Neural cell (in vitro differentiated cells): ENCODE measurements around the gene FAM124B. TPM values are rescaled to one million over a fixed set of nuclear protein-coding genes. Genes with fewer than 3 reads are reported as not detected.

Experiments used
- H2AFZ ChIP-seq: fragments of 200-600, 300-800 bp; sonication (generic), shearing (Covaris generic); 2 replicates; pipeline ENCODE4 v1.6.0; 2014; ENCODE audit warnings: low read depth, mild to moderate bottlenecking, antibody characterized with exemption, low read length, moderate library complexity
- H3F3A ChIP-seq: fragments of 200-600 bp; shearing (Covaris generic); 2 replicates; pipeline ENCODE4 v1.6.1; 2016; ENCODE audit warnings: mild to moderate bottlenecking, moderate library complexity, mixed read lengths, antibody characterized with exemption, low read length; ENCODE audit not compliant: insufficient read depth, poor library complexity, severe bottlenecking
- H3K27ac ChIP-seq: fragments of 200-600, 300-800 bp; sonication (generic), shearing (Covaris generic); 2 replicates; pipeline ENCODE4 v1.5.1; 2014; ENCODE audit warnings: mild to moderate bottlenecking, low read length, moderate library complexity
- H3K27me3 ChIP-seq: fragments of 300-800, 200-600 bp; sonication (generic), shearing (Covaris generic); 2 replicates; pipeline ENCODE4 v1.6.0; 2014; ENCODE audit warnings: mild to moderate bottlenecking, low read depth, low read length, moderate library complexity; ENCODE audit not compliant: insufficient read depth
- H3K36me3 ChIP-seq: fragments of 300-800, 200-600 bp; sonication (generic), shearing (Covaris generic); 2 replicates; pipeline ENCODE4 v1.5.1; 2014; ENCODE audit warnings: mild to moderate bottlenecking, antibody characterized with exemption, low read length, moderate library complexity; ENCODE audit not compliant: insufficient read depth
- H3K4me2 ChIP-seq: fragments of 300-800, 200-600 bp; sonication (generic), shearing (Covaris generic); 2 replicates; pipeline ENCODE4 v1.6.0; 2014; ENCODE audit warnings: mild to moderate bottlenecking, low read length
- H3K4me3 ChIP-seq: fragments of 300-800, 200-600 bp; sonication (generic), shearing (Covaris generic); 2 replicates; pipeline ENCODE4 v1.5.1; 2014; ENCODE audit warnings: mild to moderate bottlenecking, low read length, moderate library complexity
- H3K79me2 ChIP-seq: fragments of 200-600 bp; shearing (Covaris generic); replicated peaks from 2 replicates; pipeline ENCODE4 v1.6.0; 2014; ENCODE audit warnings: mild to moderate bottlenecking, low read length, moderate library complexity; ENCODE audit not compliant: insufficient read depth
- H3K9ac ChIP-seq: fragments of 300-800, 200-600 bp; sonication (generic), shearing (Covaris generic); 2 replicates; pipeline ENCODE4 v1.6.1; 2016; ENCODE audit warnings: mild to moderate bottlenecking, low read length, mixed read lengths
- H3K9me2 ChIP-seq: fragments of 200-600 bp; shearing (Covaris generic); 2 replicates; pipeline ENCODE4 v1.6.1; 2016; ENCODE audit warnings: mild to moderate bottlenecking, low read length, mixed read lengths; ENCODE audit not compliant: insufficient read depth
- H3K9me3 ChIP-seq: fragments of 200-600, 300-800 bp; sonication (generic), shearing (Covaris generic); 2 replicates; pipeline ENCODE4 v1.6.1; 2016; ENCODE audit warnings: mild to moderate bottlenecking, mixed run types, low read length, moderate library complexity, mixed read lengths
- H4K20me1 ChIP-seq: fragments of 200-600 bp; shearing (Covaris generic); 2 replicates; pipeline ENCODE4 v1.6.1; 2016; ENCODE audit warnings: mild to moderate bottlenecking, mixed run types; ENCODE audit not compliant: insufficient read depth
- CTCF ChIP-seq: fragments of 450-650 bp; IDR thresholded peaks from 2 replicates; pipeline ENCODE4 v1.5.1; 2014; ENCODE audit warnings: antibody characterized with exemption, mild to moderate bottlenecking, moderate library complexity; ENCODE audit not compliant: poor library complexity, severe bottlenecking
- EP300 ChIP-seq: fragments of 450-650 bp; conservative IDR thresholded peaks from 2 replicates; pipeline ENCODE4 v1.6.1; 2014; ENCODE audit warnings: antibody characterized with exemption, mild to moderate bottlenecking, moderate library complexity; ENCODE audit not compliant: poor library complexity, severe bottlenecking
- EZH2 ChIP-seq: fragments of 200-600, 300-800 bp; shearing (Covaris generic), sonication (generic); IDR thresholded peaks from 2 replicates; pipeline ENCODE4 v1.6.1; 2014; ENCODE audit warnings: antibody characterized with exemption, low read length, borderline replicate concordance, mild to moderate bottlenecking; ENCODE audit not compliant: insufficient read depth, poor library complexity, severe bottlenecking
- MXI1 ChIP-seq: fragments of 450-650 bp; conservative IDR thresholded peaks from 2 replicates; pipeline ENCODE4 v1.6.1; 2014; ENCODE audit warnings: antibody characterized with exemption, mild to moderate bottlenecking; ENCODE audit not compliant: poor library complexity, severe bottlenecking
- POLR2AphosphoS5 ChIP-seq: IDR thresholded peaks from 2 replicates; pipeline ENCODE4 v1.6.1; 2012
- RAD21 ChIP-seq: fragments of 450-650 bp; conservative IDR thresholded peaks from 2 replicates; pipeline ENCODE4 v1.6.1; 2014; ENCODE audit warnings: antibody characterized with exemption, mild to moderate bottlenecking, moderate library complexity
- REST ChIP-seq: IDR thresholded peaks from 2 replicates; pipeline ENCODE4 v1.6.1; 2012; ENCODE audit warnings: borderline replicate concordance
- SMC3 ChIP-seq: fragments of 450-650 bp; conservative IDR thresholded peaks from 2 replicates; pipeline ENCODE4 v1.6.1; 2014; ENCODE audit warnings: antibody characterized with exemption, mild to moderate bottlenecking, moderate library complexity; ENCODE audit not compliant: poor library complexity
- TAF1 ChIP-seq: IDR thresholded peaks from 2 replicates; pipeline ENCODE4 v1.6.1; 2012; ENCODE audit warnings: low read depth
- polyA plus RNA-seq: library from polyadenylated mRNA; depleted of rRNA; stranded (reverse); fragments of >200 nt; gene quantifications from 2 replicates; pipeline ENCODE4 v1.2.3, GENCODE V29; 2014

The FAM124B gene
- polyA plus RNA-seq, 1 donor from 2014 or later, result not detected

DNA sequence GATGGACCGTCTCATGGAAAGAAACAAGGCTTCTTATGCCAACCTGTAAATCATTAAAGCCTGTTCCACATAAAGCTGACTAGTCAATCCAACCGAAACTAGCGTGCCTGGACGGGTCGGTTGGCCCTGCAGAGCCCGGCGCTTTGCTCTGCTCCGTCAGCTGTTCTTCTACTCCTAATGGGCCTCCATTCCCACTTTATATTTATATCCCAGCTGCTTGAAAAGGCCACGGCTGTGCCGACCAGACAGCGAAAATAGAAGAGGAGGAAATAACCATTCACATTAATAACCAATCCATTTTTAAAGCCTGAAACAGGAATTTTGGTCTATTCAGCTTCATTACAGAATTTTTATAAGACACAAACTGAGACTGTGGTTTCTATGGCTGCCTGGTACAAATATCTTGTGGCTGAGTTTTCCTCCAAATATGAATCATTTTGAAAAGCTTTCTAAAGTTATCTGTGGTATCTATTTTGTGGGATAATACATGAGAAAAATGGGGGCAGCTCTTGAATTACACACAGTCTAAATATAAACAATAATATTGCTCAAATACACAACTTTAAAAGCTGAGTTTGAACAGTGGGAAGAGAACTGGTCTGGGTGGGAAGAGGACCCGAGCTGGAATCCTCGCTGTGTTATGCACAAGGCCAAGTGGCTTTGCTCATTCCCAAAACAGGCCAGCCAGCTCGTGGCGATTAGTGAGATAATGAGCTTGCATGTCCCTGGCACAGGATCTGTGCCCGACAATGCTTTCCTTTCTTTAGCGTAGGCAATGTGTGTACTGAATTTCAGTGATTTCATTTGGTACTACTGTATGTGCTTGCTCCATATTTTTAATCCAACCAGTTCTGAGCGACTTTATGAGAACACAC is 10.5 kb upstream of the FAM124B start:
- H3K9me3 ChIP-seq, result no peaks in the 10 kb centered on the region
- no peak for TF ChIP-seq REST
- no peak for TF ChIP-seq CTCF
- TF ChIP-seq MXI1, result no peak
- TF ChIP-seq TAF1, result no peak
- TF ChIP-seq SMC3, result no peak
- TF ChIP-seq RAD21, result no peak
- no peak for TF ChIP-seq POLR2AphosphoS5
- TF ChIP-seq EP300, result no peak
- TF ChIP-seq EZH2, result no peak
- no peaks in the 10 kb centered on the region for H3K36me3 ChIP-seq
- no peaks in the 10 kb centered on the region for H3K27me3 ChIP-seq
- no peak overlapping the region for H3K9ac ChIP-seq
- H3K4me2 ChIP-seq, result no peak overlapping the region
- no peak overlapping the region for H3K4me3 ChIP-seq
- H2AFZ ChIP-seq, result no peak overlapping the region
- H3F3A ChIP-seq, result no peaks in the 10 kb centered on the region
- no peaks in the 10 kb centered on the region for H3K9me2 ChIP-seq
- H3K79me2 ChIP-seq, result no peaks in the 10 kb centered on the region
- H3K27ac ChIP-seq, result no peak overlapping the region
- H4K20me1 ChIP-seq, result no peaks in the 10 kb centered on the region

GRCh38 chr2:224410946-224411561 is 9.1 kb upstream of the FAM124B start:
- no peak overlapping the region for H3K4me3 ChIP-seq
- no peaks in the 10 kb centered on the region for H3K27me3 ChIP-seq
- no peak overlapping the region for H2AFZ ChIP-seq
- H3K4me2 ChIP-seq, result no peak overlapping the region
- TF ChIP-seq POLR2AphosphoS5 (no peak), TAF1 (no peak), RAD21 (no peak), CTCF (no peak), EZH2 (no peak), SMC3 (no peak)
- H3K79me2 ChIP-seq, result no peaks in the 10 kb centered on the region
- no peaks in the 10 kb centered on the region for H3F3A ChIP-seq
- no peaks in the 10 kb centered on the region for H4K20me1 ChIP-seq
- H3K9me2 ChIP-seq, result no peaks in the 10 kb centered on the region
- H3K36me3 ChIP-seq, result no peaks in the 10 kb centered on the region
- H3K9ac ChIP-seq, result no peak overlapping the region
- no peaks in the 10 kb centered on the region for H3K9me3 ChIP-seq
- H3K27ac ChIP-seq, result no peak overlapping the region
